ENCODE results near the gene VASH1.
"Not testable (repeated sequence)": the region's sequence is repeated elsewhere in the genome, so short reads cannot be mapped to it uniquely, and the experiment has no call there.

The VASH1 gene

DNA sequence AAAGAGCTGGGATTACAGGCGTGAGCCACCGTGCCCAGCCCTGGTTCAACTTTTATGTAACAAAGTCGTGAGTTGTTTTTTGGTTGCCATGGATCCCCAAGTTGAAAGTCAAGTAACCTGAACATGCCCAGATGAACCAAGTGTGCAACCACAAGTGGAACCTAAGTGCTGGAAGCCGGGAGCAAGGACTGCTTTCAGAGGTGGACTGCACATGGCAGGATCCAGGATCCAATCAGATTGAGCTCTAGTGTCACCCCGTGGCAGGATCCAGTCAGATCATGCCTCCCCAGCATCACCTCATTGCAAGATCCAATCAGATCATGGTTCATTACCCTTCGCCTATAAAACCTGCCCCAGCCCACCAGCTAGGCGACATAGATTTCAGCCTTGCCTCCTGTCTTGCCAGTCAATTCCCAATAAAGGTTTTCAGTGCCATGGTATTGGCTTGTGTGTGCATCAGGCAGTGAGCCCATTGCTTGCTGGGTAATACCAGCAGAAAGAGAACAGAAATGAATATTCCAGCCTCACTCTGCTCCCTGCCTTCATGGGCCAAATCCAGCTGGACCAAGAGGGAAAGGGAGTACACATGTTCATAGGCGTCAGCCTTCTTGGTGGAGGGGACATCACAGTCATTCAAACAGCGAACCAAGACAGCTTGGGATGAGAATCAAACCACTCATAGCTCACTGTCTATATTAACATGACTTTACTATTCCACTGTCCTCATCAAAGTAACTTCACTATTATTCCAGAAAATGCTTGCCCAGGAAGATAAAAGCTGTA, 43.6 kb upstream of the VASH1 start:
- no peak overlapping the region for H3K27ac ChIP-seq
- TF ChIP-seq, protein P1, sequence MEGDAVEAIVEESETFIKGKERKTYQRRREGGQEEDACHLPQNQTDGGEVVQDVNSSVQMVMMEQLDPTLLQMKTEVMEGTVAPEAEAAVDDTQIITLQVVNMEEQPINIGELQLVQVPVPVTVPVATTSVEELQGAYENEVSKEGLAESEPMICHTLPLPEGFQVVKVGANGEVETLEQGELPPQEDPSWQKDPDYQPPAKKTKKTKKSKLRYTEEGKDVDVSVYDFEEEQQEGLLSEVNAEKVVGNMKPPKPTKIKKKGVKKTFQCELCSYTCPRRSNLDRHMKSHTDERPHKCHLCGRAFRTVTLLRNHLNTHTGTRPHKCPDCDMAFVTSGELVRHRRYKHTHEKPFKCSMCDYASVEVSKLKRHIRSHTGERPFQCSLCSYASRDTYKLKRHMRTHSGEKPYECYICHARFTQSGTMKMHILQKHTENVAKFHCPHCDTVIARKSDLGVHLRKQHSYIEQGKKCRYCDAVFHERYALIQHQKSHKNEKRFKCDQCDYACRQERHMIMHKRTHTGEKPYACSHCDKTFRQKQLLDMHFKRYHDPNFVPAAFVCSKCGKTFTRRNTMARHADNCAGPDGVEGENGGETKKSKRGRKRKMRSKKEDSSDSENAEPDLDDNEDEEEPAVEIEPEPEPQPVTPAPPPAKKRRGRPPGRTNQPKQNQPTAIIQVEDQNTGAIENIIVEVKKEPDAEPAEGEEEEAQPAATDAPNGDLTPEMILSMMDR (conservative IDR thresholded peaks at IDR 0.05): no peak
- TF ChIP-seq ZFX (IDR thresholded peaks at IDR 0.05): no peak

DNA sequence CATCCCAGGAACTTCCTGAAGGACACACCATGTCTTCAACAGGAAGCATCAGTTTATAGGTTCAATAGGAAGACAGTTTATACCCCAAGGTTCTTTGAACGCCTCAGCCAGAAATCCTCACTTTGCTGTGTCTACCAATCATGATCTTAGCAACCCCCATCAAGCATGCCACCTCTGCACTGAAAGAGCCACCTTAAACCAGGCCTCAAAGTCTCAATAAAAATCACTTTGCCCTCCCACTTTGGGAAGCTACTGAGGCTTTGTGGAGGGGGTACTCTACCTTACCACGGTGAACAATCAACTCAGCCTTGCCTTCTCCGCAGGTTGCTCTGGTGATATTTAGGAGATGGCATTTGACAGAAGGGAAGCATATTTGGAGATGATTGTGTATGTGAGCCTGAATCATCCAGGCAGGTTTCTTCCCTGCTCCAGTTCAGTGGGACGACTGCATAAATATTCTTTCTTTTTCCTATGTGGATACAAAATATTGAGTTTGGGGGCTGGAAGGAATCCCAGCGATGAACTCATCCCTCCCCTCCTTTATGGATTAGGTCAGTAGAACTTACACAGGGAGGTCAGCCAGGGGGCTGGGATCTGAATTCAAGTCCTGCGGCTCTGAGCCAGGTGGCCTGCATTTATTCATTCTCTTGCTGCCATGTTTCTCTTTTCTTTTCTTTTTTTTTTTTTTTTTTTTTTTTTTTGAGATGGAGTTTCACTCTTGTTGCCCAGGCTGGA, 42.8 kb upstream of the VASH1 start:
- TF ChIP-seq, protein P1 (conservative IDR thresholded peaks at IDR 0.05): no peak
- TF ChIP-seq ZFX (IDR thresholded peaks at IDR 0.05): no peak

DNA sequence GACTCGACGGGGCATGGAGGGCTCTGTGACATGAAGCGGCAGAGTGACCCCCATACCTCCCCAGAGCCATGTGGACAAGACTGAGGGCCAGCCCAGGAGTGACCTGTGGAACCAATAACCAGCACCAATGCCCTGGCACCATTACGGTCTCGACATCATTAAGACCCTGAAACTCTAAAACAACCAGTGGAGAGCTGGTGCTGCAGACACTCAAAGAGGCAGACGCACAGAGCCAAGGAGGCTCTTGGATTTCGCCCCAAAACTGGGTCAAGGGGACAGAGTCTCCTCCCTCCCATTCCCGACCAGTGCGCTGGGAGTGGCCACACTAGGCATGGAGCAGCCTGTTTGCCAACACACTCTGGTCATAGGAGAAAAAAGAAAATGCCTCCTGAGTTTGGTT, 41.6 kb upstream of the VASH1 start:
- TF ChIP-seq, protein P1 (conservative IDR thresholded peaks at IDR 0.05): no peak
- no peak for TF ChIP-seq ZFX (IDR thresholded peaks at IDR 0.05)
- no peak overlapping the region for H3K27ac ChIP-seq

More for the DNA sequence above, 42.8 kb upstream of the VASH1 start:
- H3K27ac ChIP-seq: no peak overlapping the region

DNA sequence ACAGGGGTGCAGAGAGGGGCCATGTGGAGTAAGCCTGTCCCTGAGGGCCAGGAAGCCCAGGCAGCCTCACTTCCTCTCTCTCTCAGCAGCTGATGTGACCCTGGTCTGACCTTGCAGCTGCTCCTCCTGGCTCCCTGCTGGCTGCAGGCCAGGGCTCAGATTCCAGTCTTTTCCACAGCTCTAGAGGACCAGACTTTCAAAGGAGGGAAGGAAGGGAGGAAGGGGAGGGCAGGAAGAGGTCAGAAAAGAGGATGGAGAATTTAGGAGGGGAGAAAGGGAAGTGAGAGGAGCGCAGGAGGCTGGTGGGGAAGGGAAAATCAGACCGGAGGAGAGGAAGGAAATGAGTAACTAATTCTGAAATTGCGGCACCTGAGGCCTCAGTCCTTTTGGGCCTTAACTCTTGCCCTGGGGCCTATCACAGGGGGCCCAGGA, 40.9 kb upstream of the VASH1 start:
- no peak for TF ChIP-seq ZFX (IDR thresholded peaks at IDR 0.05)
- TF ChIP-seq, protein P1 (conservative IDR thresholded peaks at IDR 0.05): no peak
- H3K27ac ChIP-seq: no peak overlapping the region

DNA sequence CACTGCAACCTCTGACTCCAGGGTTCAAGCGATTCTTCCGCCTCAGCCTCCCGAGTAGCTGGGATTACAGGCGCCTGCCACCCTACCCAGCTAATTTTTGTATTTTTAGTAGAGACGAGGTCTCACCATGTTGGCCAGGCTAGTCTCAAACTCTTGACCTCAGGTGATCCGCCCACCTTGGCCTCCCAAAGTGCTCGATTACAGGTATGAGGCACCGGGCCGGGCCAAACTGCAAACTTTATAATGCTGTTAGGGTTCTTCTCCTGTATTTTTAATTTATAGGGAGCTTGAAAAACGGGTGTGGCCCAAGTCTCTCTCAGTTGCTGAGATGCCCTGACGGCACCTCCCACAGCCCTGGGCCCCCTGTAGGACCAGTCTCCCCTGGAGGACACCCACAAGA, 39.8 kb upstream of the VASH1 start:
- not testable (repeated sequence) for H3K27ac ChIP-seq

DNA sequence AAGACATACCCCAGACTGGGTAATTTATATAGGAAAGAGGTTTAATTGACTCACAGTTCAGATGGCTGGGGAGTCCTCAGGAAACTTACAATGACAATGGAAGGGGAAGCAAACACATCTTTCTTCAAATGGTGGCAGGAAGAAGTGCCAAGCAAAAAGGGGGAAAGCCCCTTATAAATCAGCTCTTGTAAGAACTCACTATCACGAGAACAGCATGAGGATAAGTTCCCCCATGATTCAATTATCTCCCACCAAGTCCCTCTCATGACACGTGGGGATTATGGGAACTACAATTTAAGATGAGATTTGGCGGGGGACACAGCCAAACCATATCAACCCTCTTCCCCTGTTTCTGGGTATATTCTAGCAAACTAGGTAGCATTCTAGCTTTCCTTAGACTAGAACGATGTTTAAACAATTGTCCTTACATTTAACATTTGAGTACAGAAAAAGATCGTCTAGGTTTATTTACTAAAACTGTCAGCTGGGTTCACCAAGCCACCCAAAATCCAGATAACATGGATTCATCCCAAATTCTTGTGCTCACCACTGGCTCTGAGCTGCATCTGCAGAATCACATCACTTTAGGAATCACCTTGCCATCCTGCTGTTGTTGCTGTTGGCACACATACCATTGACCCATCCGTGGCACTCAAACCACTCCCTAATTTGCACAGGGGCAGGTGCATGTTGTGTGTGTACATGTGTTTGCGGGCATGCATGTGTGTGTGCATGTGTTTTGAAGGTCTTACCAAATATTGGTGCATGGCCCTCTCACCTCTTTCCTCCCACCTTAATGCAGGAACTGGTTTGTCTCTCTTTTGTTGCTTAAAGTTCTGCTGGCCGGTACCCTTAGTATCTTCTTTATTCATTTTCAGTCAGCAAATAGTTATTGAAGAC, 36.4 kb upstream of the VASH1 start:
- TF ChIP-seq, protein P1 (conservative IDR thresholded peaks at IDR 0.05): no peak
- no peak for TF ChIP-seq ZFX (IDR thresholded peaks at IDR 0.05)
- no peak overlapping the region for H3K27ac ChIP-seq

DNA sequence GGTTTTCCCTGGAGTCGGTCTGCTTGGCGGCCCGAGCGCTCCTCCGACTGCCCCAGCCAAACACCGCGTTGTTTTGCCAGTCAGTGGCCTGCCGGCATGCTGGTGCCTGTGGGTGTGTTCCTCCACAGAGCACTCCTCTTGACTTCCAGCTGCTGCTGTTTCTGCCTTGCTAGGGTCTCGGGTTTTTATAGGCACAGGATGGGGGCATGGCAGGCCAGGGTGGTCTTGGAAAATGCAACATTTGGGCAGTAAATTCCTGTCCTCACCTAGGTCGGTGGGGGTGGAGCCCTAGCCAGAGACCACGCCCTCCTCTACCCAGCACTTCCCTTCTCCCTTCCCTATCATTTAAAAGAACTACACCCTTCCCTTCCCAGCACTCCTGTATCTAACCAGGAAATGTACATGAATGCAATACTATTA, 34.7 kb upstream of the VASH1 start:
- TF ChIP-seq, protein P1 (conservative IDR thresholded peaks at IDR 0.05): no peak
- no peak for TF ChIP-seq ZFX (IDR thresholded peaks at IDR 0.05)
- H3K27ac ChIP-seq: no peak overlapping the region
